Measurements from ENCODE around the gene ARRDC1. TPM values are rescaled to one million over a fixed set of nuclear protein-coding genes. Genes with fewer than 3 reads are reported as not detected.
"Not testable (repeated sequence)": the region's sequence is repeated elsewhere in the genome, so short reads cannot be mapped to it uniquely, and the experiment has no call there.

ARRDC1 gene, protein sequence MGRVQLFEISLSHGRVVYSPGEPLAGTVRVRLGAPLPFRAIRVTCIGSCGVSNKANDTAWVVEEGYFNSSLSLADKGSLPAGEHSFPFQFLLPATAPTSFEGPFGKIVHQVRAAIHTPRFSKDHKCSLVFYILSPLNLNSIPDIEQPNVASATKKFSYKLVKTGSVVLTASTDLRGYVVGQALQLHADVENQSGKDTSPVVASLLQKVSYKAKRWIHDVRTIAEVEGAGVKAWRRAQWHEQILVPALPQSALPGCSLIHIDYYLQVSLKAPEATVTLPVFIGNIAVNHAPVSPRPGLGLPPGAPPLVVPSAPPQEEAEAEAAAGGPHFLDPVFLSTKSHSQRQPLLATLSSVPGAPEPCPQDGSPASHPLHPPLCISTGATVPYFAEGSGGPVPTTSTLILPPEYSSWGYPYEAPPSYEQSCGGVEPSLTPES
- polyA plus RNA-seq (ENCODE audit: insufficient read length), result 43.3 TPM

GRCh38 chr9:137605121-137606004 is at the start of gene ARRDC1:
Gene ARRDC1, plus strand, starts transcription at chr9:137605686. Its CDS starts 32 bp downstream, at chr9:137605718.
- no peak for DNase-seq (ENCODE audit: low read depth)

- no peak for DNase-seq (ENCODE audit: low read depth)
Observed at GRCh38 chr9:137556069-137556838, 49.2 kb upstream of the ARRDC1 start.

GRCh38 chr9:137558127-137558526 is 47.4 kb upstream of the ARRDC1 start:
- DNase-seq (ENCODE audit: low read depth), result no peak

DNA sequence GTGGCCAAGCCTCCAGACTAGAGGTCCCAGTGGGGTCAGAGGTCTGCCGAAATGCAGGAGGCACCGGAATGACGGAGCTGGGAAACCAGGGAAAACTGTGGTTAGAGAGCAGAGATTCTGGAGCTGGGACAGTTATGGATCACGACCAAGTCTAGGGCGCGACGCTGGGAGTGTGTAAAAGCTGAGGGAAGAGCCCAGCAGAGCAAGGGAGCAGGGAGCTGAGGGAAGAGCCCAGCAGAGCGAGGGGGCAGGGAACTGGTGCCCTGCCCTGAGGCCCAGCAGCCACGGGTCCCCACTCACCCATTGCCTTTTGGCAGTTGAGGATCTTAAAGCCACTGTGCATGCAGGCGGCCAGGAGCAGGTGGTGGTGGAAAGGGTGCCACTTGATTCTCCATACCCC is 41.4 kb upstream of the ARRDC1 start:
- DNase-seq (ENCODE audit: low read depth), result no peak

DNA sequence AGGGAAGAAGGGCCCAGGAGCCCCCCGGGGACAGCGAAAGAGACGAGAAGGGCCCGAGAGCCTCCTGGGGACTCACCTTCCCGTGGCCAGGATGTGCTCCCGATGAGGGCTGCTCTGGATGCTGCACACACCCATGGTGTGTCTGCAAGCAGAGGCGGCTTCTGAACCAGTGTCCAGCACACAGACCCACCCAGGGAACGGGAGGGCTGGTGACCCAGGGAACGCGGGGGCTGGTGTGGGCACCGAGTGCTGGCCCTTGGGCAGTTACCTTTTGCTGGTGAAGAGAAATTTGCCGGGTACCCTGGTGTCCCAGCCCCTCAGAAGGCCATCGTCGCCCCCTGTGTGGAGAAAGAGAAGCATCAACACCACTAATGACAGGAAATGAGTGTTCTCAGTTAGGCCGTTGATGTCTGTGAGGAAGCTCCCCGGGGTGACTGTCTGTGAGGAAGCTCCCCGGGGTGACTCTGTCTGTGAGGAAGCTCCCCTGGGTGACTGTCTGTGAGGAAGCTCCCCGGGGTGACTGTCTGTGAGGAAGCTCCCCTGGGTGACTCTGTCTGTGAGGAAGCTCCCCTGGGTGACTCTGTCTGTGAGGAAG is 40.6 kb upstream of the ARRDC1 start:
- DNase-seq (ENCODE audit: low read depth), result no peak

GRCh38 chr9:137568445-137568844 is 37.0 kb upstream of the ARRDC1 start:
- not testable (repeated sequence) for DNase-seq (ENCODE audit: low read depth)

GRCh38 chr9:137569609-137570203 is 35.8 kb upstream of the ARRDC1 start:
- DNase-seq (ENCODE audit: low read depth), result no peak

- DNase-seq (ENCODE audit: low read depth), result no peak
Observed at GRCh38 chr9:137570566-137570965, 34.9 kb upstream of the ARRDC1 start.

DNA sequence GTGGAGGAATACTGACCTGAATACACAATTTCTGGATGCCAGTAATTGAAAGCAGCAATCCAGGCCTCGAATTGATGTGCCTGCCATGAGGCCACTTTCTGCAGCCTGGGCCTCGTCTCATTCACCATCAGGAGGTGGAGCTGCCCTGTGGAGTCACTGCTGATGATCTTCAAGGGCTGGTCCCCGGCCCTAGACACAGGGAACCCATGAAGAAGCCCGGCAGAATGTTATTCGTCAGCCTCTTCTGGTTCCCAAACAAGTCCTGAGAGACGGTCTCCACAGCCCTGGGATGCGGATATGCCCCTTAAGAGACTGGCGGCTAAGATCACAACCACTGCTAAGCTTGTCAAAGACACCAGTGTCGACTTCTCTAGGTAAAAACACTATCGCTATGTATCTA is 31.3 kb upstream of the ARRDC1 start:
- DNase-seq (ENCODE audit: low read depth), result no peak

- no peak for DNase-seq (ENCODE audit: low read depth)
Observed at GRCh38 chr9:137575364-137575715, 30.1 kb upstream of the ARRDC1 start.

GRCh38 chr9:137575716-137576411 is 29.6 kb upstream of the ARRDC1 start:
- no peak for DNase-seq (ENCODE audit: low read depth)

DNA sequence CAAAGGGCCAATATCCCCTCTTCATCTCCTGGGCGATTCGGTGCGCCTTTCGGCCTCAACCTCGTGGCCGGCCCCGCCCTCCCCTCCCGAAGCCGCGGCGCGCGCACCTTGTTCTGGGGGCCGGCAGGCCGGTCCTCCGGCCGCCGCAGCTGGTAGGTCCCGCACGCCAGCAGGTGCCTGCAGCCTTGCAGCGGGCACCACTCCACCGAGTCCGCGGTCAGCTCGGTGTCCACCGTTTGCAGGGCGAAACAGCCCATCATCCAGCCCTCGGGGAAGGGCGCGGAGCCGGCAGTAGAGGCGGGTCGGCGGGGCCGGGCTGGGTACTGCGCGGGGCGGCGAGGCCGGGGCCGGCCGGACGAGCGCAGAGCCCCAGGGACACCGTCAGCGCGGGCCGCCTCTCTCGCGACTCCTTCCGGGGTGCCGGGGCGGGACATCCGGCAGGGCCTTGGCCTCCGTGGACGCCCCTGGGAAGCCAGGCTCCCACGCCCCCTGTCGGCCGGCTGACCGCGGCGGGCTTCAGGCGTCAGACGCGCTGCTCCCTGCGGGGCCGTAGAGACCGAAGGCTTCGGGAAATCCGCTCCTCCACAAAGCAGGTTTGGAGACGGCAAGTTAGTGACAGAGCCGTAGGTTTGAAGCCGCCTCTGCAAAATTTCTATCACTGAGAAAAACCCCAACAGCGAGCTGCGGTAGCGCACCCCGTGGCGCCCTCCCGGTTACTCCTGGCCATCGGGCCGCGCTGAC is 26.8 kb upstream of the ARRDC1 start, which contains the start of gene DPH7:
DPH7 (minus strand) TSS at position 408 of the 741 bp plus-strand sequence; CDS start at position 260, 148 bp downstream.
- DNase-seq (ENCODE audit: low read depth), result peak; percentile 56

DNA sequence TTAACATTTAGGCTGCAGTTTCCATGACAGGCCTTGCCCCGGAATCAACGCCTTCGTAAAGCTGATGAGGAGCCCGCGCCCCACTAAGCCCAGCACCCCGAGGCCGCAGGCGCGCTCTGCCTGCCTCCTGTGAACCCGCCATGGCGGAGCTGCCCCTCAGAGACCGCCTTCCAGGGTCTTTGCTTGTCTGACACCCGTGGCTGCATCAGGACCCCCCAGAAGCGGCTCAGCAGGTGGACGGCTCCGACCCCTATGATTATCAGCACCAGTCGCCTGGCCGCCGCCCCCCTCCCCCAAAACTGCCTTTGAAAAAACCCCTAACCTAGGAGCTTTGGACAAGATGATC is 26.3 kb upstream of the ARRDC1 start:
- no peak for DNase-seq (ENCODE audit: low read depth)

- no peak for DNase-seq (ENCODE audit: low read depth)
Observed at GRCh38 chr9:137580209-137580953, 25.1 kb upstream of the ARRDC1 start.

GRCh38 chr9:137580954-137581322 is 24.5 kb upstream of the ARRDC1 start:
- DNase-seq (ENCODE audit: low read depth), result no peak

DNA sequence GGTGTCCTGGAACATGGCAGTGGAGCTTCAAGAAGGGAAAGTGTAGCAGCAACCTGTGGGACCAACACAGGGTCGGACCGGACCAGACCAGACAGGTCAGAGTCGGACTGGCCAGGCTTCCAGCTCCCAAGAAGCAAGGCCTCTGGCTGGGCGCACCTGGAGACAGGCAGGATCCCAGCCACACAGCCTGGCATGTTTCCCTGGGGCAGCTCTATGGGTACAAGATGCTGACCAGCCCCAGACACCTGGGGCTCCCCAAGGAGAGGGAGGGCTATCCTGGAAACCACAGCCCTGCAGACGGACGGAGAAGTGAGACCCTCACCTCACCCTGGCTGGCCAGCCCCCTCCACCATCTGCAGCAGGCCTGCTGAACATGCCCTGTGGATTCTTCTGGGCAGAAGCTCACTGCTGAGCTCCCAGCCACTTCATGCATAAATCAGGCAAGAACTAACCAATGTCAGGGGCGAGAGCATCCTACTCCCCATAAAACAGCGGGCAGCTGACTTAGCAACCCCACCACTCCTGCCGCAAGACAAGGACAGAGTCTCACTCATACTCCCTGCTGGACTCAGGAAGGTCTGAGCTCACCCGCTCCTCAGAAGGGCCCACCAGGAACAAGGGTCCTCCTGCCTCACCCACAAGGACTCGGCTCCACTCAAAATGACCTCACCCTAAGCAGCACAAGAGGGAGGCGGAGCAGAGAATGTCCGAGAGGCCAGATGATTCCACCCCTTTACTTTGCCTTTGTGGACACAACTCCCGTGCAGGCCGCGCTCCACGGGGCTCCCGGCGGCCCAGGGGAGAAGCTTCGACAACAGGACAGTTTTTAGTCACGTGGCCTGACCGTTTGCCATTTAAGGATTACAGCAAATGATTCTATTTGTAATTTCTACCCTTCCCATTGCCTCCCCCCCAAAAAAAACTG is 23.9 kb upstream of the ARRDC1 start:
- no peak for DNase-seq (ENCODE audit: low read depth)

- DNase-seq (ENCODE audit: low read depth), result no peak
Observed at GRCh38 chr9:137582286-137582860, 23.1 kb upstream of the ARRDC1 start.

DNA sequence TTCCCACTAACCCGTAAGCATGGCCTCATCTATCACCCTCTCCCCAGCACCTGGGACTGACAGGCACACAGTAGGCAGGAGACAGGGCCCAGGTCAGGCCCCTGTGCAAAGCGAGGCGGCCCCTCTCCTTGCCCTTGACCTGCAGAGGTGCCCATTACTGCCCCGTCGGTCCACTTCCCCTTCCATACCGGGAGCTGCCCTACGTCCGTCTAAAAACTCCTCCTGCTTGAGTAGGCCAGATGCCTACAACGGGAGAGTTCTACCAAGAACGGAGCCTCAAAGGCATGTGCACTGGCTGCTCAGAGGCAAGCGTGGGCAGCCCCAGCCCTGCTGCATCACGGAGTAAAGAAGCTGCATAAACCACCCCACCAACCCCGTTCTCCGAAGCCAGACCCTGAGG is 22.1 kb upstream of the ARRDC1 start:
- DNase-seq (ENCODE audit: low read depth), result no peak

All from forelimb muscle (tissue), 1 donor.